ENCODE results near the gene MAGI2.

MAGI2 gene

DNA sequence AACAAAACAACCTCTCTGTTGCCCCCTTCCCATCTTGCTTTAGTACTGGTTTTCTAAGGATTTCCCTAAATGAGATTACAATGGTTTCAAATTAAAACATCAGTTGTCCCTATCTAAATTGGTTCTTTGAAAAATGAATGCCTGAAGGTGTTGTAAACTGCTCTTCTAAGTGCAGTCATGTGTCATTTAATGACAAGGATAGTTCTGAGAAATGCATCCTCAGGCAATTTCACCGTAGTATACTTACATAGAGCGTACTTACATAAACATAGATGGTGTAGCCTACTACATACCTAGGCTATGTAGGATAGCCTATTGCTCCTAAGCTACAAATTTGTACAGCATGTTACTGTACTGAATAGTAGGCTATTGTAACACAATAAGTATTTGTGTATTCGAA is 278.1 kb downstream of the MAGI2 start:
- H3K4me3 ChIP-seq (ENCODE audit: low read length) = no peak overlapping the region
- DNase-seq (ENCODE audit: low read depth) = no peak
- TF ChIP-seq, protein P1, sequence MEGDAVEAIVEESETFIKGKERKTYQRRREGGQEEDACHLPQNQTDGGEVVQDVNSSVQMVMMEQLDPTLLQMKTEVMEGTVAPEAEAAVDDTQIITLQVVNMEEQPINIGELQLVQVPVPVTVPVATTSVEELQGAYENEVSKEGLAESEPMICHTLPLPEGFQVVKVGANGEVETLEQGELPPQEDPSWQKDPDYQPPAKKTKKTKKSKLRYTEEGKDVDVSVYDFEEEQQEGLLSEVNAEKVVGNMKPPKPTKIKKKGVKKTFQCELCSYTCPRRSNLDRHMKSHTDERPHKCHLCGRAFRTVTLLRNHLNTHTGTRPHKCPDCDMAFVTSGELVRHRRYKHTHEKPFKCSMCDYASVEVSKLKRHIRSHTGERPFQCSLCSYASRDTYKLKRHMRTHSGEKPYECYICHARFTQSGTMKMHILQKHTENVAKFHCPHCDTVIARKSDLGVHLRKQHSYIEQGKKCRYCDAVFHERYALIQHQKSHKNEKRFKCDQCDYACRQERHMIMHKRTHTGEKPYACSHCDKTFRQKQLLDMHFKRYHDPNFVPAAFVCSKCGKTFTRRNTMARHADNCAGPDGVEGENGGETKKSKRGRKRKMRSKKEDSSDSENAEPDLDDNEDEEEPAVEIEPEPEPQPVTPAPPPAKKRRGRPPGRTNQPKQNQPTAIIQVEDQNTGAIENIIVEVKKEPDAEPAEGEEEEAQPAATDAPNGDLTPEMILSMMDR (conservative IDR thresholded peaks at IDR 0.05; ENCODE audit: low read length) = no peak

DNA sequence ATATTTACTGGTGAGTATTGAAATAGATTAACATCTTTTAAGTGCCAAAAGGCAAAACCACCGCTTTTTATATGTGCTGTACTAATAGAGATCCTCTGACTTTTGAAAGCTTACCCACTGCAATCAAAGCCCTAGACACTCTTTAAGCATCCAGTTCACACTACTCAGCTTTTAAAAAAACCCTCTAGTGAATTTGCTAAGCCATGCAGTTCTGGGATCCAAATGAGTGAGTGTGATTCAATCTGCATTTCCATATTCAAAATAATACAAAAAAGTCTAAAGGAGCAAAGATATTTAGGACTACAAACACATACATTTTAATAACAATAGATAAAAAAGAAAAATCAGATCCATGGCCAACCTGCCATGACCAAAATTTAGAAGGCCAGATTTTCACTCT is 288.2 kb downstream of the MAGI2 start:
- TF ChIP-seq, protein P1 (conservative IDR thresholded peaks at IDR 0.05; ENCODE audit: low read length) = no peak
- DNase-seq (ENCODE audit: low read depth) = no peak
- no peak overlapping the region for H3K4me3 ChIP-seq (ENCODE audit: low read length)

DNA sequence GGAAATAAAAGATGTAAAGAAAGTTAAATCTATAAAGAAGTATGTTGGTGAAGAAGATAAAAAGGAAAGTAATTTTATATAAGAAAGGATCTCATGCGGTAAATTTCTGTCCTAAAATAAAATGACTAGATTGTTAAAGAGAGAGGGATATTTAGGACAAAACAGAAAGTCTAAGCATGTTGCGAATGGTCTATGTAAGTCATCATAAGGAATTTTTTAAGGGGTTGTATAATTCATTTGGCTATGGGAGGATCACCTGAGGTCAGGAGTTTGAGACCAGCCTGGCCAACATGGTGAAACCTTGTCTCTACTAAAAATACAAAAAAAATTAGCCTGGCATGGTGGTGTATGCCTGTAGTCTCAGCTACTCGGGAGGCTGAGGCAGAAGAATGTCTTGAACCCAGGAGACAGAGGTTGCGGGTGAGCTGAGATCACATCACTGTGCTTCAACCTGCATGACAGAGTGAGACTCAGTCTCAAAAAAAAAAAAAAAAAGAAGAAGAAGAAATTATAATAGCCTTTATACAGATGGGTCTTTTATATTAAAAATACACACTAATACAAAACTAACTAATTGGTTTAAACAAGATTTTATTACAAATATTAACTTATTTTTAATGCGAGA is 294.3 kb downstream of the MAGI2 start:
- no peak overlapping the region for H3K4me3 ChIP-seq (ENCODE audit: low read length)
- DNase-seq (ENCODE audit: low read depth) = no peak
- TF ChIP-seq, protein P1 (conservative IDR thresholded peaks at IDR 0.05; ENCODE audit: low read length) = no peak

DNA sequence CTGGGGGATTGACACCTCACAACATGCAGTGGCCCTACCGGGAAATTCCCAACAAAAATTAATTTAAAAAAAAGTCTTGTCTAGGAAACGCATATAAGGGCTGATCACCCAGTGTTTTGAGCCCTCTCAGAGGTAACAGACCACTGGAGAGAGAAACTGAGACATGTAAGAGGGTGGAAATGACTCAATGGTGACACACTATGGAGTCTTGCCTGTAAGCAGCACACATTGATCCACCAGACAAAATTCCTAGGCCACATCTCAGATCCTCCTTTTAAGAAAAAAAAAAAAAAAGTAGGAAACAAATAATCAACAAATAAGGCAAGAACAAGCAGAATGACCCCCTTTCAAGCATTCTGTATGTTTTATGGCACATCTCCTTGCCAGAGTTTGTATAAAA is 296.2 kb downstream of the MAGI2 start:
- TF ChIP-seq, protein P1 (conservative IDR thresholded peaks at IDR 0.05; ENCODE audit: low read length) = no peak
- DNase-seq (ENCODE audit: low read depth) = no peak
- no peak overlapping the region for H3K4me3 ChIP-seq (ENCODE audit: low read length)

GRCh38 chr7:79149831-79150230 is 303.6 kb downstream of the MAGI2 start:
- no peak for DNase-seq (ENCODE audit: low read depth)
- no peak overlapping the region for H3K4me3 ChIP-seq (ENCODE audit: low read length)
- TF ChIP-seq, protein P1 (conservative IDR thresholded peaks at IDR 0.05; ENCODE audit: low read length) = no peak

GRCh38 chr7:79142706-79143105 is 310.8 kb downstream of the MAGI2 start:
- no peak for DNase-seq (ENCODE audit: low read depth)
- TF ChIP-seq, protein P1 (conservative IDR thresholded peaks at IDR 0.05; ENCODE audit: low read length) = no peak
- H3K4me3 ChIP-seq (ENCODE audit: low read length) = no peak overlapping the region

GRCh38 chr7:79141252-79141651 is 312.2 kb downstream of the MAGI2 start:
- no peak for DNase-seq (ENCODE audit: low read depth)
- TF ChIP-seq, protein P1 (conservative IDR thresholded peaks at IDR 0.05; ENCODE audit: low read length) = no peak
- no peak overlapping the region for H3K4me3 ChIP-seq (ENCODE audit: low read length)
